ENCODE measurements around the gene ETV6.

The ETV6 gene

GRCh38 chr12:11722578-11723138 is 73.2 kb downstream of the ETV6 start:
- Histone ChIP-seq H3K4me2 (no peak overlapping the region), H3K4me3 (IDR thresholded peaks at IDR 0.05; ENCODE audit: insufficient read depth, low read depth, low read length) (no peak overlapping the region), H3K36me3 (ENCODE audit: insufficient read depth) (no peaks in the 10 kb centered on the region), H3K79me2 (ENCODE audit: insufficient read depth, low read depth) (no peaks in the 10 kb centered on the region), H4K20me1 (ENCODE audit: insufficient read depth) (no peaks in the 10 kb centered on the region), H3K9ac (no peak overlapping the region), H3K27ac (no peak overlapping the region), H2AFZ (ENCODE audit: low read depth) (no peak overlapping the region), H3K4me1 (ENCODE audit: low read depth, poor library complexity, severe bottlenecking) (no peaks in the 10 kb centered on the region), H3K27me3 (ENCODE audit: insufficient read depth, low read depth) (no peaks in the 10 kb centered on the region)
- TF ChIP-seq CTCF (conservative IDR thresholded peaks at IDR 0.05; ENCODE audit: low read depth, low read length), result no peak

- Histone ChIP-seq H2AFZ (ENCODE audit: low read depth) (no peak overlapping the region), H3K27ac (no peak overlapping the region), H3K4me1 (ENCODE audit: low read depth, poor library complexity, severe bottlenecking) (peaks cover 3% of the 10 kb centered on the region), H4K20me1 (ENCODE audit: insufficient read depth) (no peaks in the 10 kb centered on the region), H3K9ac (no peak overlapping the region), H3K4me3 (IDR thresholded peaks at IDR 0.05; ENCODE audit: insufficient read depth, low read depth, low read length) (no peak overlapping the region), H3K4me2 (no peak overlapping the region), H3K27me3 (ENCODE audit: insufficient read depth, low read depth) (no peaks in the 10 kb centered on the region), H3K36me3 (ENCODE audit: insufficient read depth) (no peaks in the 10 kb centered on the region), H3K79me2 (ENCODE audit: insufficient read depth, low read depth) (no peaks in the 10 kb centered on the region)
- TF ChIP-seq CTCF (conservative IDR thresholded peaks at IDR 0.05; ENCODE audit: low read depth, low read length), result no peak
These were observed 74.5 kb downstream of the ETV6 start for GRCh38 chr12:11723993-11724392.

- H3K4me3 ChIP-seq (IDR thresholded peaks at IDR 0.05; ENCODE audit: insufficient read depth, low read depth, low read length), result no peak overlapping the region
- H3K27ac ChIP-seq, result no peak overlapping the region
- H3K79me2 ChIP-seq (ENCODE audit: insufficient read depth, low read depth), result no peaks in the 10 kb centered on the region
- no peaks in the 10 kb centered on the region for H3K36me3 ChIP-seq (ENCODE audit: insufficient read depth)
- no peak overlapping the region for H3K9ac ChIP-seq
- H3K27me3 ChIP-seq (ENCODE audit: insufficient read depth, low read depth), result no peaks in the 10 kb centered on the region
- no peak overlapping the region for H3K4me2 ChIP-seq
- peaks cover 7% of the 10 kb centered on the region for H3K4me1 ChIP-seq (ENCODE audit: low read depth, poor library complexity, severe bottlenecking)
- no peak overlapping the region for H2AFZ ChIP-seq (ENCODE audit: low read depth)
- H4K20me1 ChIP-seq (ENCODE audit: insufficient read depth), result no peaks in the 10 kb centered on the region
- TF ChIP-seq CTCF (conservative IDR thresholded peaks at IDR 0.05; ENCODE audit: low read depth, low read length), result no peak
These were observed 75.4 kb downstream of the ETV6 start for GRCh38 chr12:11724888-11725311.

- Histone ChIP-seq H3K36me3 (ENCODE audit: insufficient read depth) (no peaks in the 10 kb centered on the region), H3K4me1 (ENCODE audit: low read depth, poor library complexity, severe bottlenecking) (peaks cover 7% of the 10 kb centered on the region), H3K27me3 (ENCODE audit: insufficient read depth, low read depth) (no peaks in the 10 kb centered on the region), H3K4me2 (no peak overlapping the region), H3K79me2 (ENCODE audit: insufficient read depth, low read depth) (no peaks in the 10 kb centered on the region), H3K4me3 (IDR thresholded peaks at IDR 0.05; ENCODE audit: insufficient read depth, low read depth, low read length) (no peak overlapping the region), H3K27ac (no peak overlapping the region), H3K9ac (no peak overlapping the region), H4K20me1 (ENCODE audit: insufficient read depth) (no peaks in the 10 kb centered on the region), H2AFZ (ENCODE audit: low read depth) (no peak overlapping the region)
- no peak for TF ChIP-seq CTCF (conservative IDR thresholded peaks at IDR 0.05; ENCODE audit: low read depth, low read length)
These were observed 76.2 kb downstream of the ETV6 start for GRCh38 chr12:11725686-11726085.

All from KMS-11 (cell line).